ENCODE measurements around the gene PIMREG. TPM values are rescaled to one million over a fixed set of nuclear protein-coding genes. Genes with fewer than 3 reads are reported as not detected.

The PIMREG gene, protein sequence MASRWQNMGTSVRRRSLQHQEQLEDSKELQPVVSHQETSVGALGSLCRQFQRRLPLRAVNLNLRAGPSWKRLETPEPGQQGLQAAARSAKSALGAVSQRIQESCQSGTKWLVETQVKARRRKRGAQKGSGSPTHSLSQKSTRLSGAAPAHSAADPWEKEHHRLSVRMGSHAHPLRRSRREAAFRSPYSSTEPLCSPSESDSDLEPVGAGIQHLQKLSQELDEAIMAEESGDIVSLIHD
- total RNA-seq: 9.6 TPM

DNA sequence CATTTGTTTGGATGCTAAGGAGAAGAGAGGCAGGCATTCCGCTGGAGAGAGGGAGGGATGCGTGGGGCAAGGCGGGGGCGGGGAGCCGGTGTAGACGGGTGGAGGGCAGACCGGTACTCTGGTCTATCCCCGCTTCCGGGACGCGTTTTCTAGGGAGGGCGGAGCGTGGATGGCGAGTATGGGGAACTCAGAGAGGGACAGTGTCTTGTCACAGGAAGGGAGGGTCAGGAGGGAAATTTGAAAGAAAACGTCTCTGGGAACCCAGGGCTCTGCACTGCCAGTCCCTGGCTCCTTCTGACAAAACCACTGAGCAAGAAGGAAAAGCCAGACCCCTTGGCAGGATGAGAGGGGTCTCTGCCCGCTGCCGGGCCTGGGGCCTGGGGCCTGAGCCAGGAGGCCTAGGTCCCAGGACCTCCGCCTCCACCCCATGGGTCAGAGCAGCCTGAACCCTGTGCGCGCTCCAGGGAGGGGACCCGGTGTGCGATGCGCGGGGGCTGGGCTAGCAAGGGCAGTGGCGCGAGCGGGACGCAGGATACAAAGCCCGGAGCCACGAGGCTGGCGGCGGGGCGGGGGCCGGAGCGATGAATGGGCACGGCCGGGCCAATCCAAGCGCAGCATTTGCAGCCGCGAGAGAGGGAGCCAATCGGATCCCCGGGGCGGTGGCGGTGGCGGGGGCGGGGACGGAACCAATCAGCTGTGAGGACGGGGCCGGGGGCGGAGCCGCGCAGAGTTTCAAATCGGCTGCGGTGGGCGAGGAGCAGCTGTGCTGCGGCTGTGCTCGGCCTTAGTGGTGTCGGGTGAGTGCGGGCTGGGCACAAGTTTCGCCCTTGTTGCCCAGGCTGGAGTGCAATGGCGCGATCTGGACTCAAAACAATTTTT, at the start of gene PIMREG:
TSS of gene PIMREG (plus strand) at position 764 of the 879 bp plus-strand sequence. CDS start 656 bp downstream, outside the sequence.

DNA sequence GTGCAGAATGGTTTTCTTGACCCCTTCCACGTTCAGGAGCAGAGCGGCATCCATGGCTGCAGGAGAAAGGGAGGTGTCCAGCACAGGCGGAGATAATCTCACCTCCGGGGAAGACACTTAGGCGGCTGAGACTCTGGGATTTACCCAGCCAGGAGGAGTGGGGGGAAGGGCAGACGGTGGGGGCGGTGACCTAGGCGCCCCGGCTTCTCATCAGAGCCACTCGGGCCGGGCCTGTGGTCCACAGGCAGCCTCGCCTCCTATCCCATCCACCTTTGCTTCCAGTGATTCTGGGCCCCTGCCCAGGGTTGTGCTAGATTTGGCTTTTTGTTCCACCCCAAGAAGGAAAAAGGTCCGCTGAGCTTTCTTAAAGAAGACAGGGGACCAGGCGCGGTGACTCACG, 9.2 kb upstream of the PIMREG start, which contains the start of gene AIPL1:
TSS of gene AIPL1 (minus strand) at position 71 of the 400 bp plus-strand sequence. CDS start at position 54, 17 bp downstream.

Other genes with a start within 250 kb of the PIMREG start
- not detected for gene AIPL1, start 9.3 kb upstream of the PIMREG start, total RNA-seq
- gene PITPNM3, start 112.1 kb downstream of the PIMREG start, total RNA-seq: 11.7 TPM
- gene KIAA0753, start 196.3 kb downstream of the PIMREG start, total RNA-seq: 38.2 TPM
- 34.2 TPM for gene TXNDC17, start 196.6 kb downstream of the PIMREG start, total RNA-seq
- 12.6 TPM for gene MED31, start 207.2 kb downstream of the PIMREG start, total RNA-seq
- gene C17orf100, start 207.3 kb downstream of the PIMREG start, total RNA-seq: 1.2 TPM

Measured in metanephros (tissue), 1 donor.